H9 (cell line): ENCODE data around the gene MALRD1. TPM values are rescaled to one million over a fixed set of nuclear protein-coding genes. Genes with fewer than 3 reads are reported as not detected.

Experiments
- DNase-seq: peaks from one replicate; pipeline ENCODE4 v3.0.0-alpha.2; 2017
- H2AFZ ChIP-seq: one replicate; pipeline ENCODE4 v1.6.1; 2013; ENCODE audit warnings: mild to moderate bottlenecking, low read length, control low read depth, moderate library complexity
- H2AK5ac ChIP-seq: 2 replicates; pipeline ENCODE4 v1.6.1; 2013; ENCODE audit warnings: low read length, control low read depth, mixed read lengths; ENCODE audit not compliant: insufficient read length
- H2BK120ac ChIP-seq: one replicate; pipeline ENCODE4 v1.6.1; 2013; ENCODE audit warnings: low read depth, mild to moderate bottlenecking, low read length, control low read depth, inconsistent platforms; ENCODE audit not compliant: poor library complexity, severe bottlenecking
- H2BK12ac ChIP-seq: 2 replicates; pipeline ENCODE4 v1.6.1; 2013; ENCODE audit warnings: low read length, control low read depth, mixed read lengths, low read depth; ENCODE audit not compliant: insufficient read length
- H2BK15ac ChIP-seq: 2 replicates; pipeline ENCODE4 v1.6.1; 2013; ENCODE audit warnings: low read depth, low read length, control low read depth
- H2BK20ac ChIP-seq: one replicate; pipeline ENCODE4 v1.6.1; 2013; ENCODE audit warnings: low read depth, mild to moderate bottlenecking, low read length, control low read depth, inconsistent platforms; ENCODE audit not compliant: poor library complexity, severe bottlenecking
- H2BK5ac ChIP-seq: 2 replicates; pipeline ENCODE4 v1.6.1; 2013; ENCODE audit warnings: low read length, control low read depth, mixed read lengths; ENCODE audit not compliant: insufficient read length
- H3K14ac ChIP-seq: 2 replicates; pipeline ENCODE4 v1.6.1; 2013; ENCODE audit warnings: low read length, control low read depth; ENCODE audit not compliant: insufficient read depth
- H3K18ac ChIP-seq: 2 replicates; pipeline ENCODE4 v1.6.1; 2013; ENCODE audit warnings: low read depth, mild to moderate bottlenecking, mixed read lengths, low read length, control low read depth; ENCODE audit not compliant: insufficient read length
- H3K23ac ChIP-seq: 2 replicates; pipeline ENCODE4 v1.6.1; 2013; ENCODE audit warnings: low read length, control low read depth, mixed read lengths, low read depth; ENCODE audit not compliant: insufficient read length
- H3K23me2 ChIP-seq: 2 replicates; pipeline ENCODE4 v1.6.1; 2013; ENCODE audit warnings: low read depth, mild to moderate bottlenecking, mixed read lengths, low read length, control low read depth; ENCODE audit not compliant: insufficient read length, poor library complexity, severe bottlenecking
- H3K27ac ChIP-seq: 2 replicates; pipeline ENCODE4 v1.5.1; 2013; ENCODE audit warnings: low read length, control low read depth, mixed read lengths, low read depth; ENCODE audit not compliant: insufficient read length
- H3K27me3 ChIP-seq: 2 replicates; pipeline ENCODE4 v1.6.1; 2013; ENCODE audit warnings: low read length, control low read depth, inconsistent platforms; ENCODE audit not compliant: insufficient read depth
- H3K4ac ChIP-seq: 2 replicates; pipeline ENCODE4 v1.6.1; 2013; ENCODE audit warnings: low read depth, mild to moderate bottlenecking, control low read depth, inconsistent platforms, low read length, moderate library complexity
- H3K4me1 ChIP-seq: 2 replicates; pipeline ENCODE4 v1.6.1; 2013; ENCODE audit warnings: low read length, control low read depth, inconsistent platforms; ENCODE audit not compliant: insufficient read depth
- H3K4me2 ChIP-seq: 2 replicates; pipeline ENCODE4 v1.6.1; 2013; ENCODE audit warnings: low read length, control low read depth, mixed read lengths; ENCODE audit not compliant: insufficient read length, insufficient read depth
- H3K56ac ChIP-seq: 2 replicates; pipeline ENCODE4 v1.6.1; 2013; ENCODE audit warnings: low read depth, mild to moderate bottlenecking, mixed read lengths, low read length, control low read depth; ENCODE audit not compliant: insufficient read length
- H3K79me1 ChIP-seq: 2 replicates; pipeline ENCODE4 v1.6.1; 2013; ENCODE audit warnings: low read depth, mild to moderate bottlenecking, moderate library complexity, low read length, control low read depth, inconsistent platforms; ENCODE audit not compliant: insufficient read depth, poor library complexity, severe bottlenecking
- H3K79me2 ChIP-seq: 2 replicates; pipeline ENCODE4 v1.6.1; 2013; ENCODE audit warnings: low read length, control low read depth, inconsistent platforms; ENCODE audit not compliant: insufficient read depth
- H3K9ac ChIP-seq: 2 replicates; pipeline ENCODE4 v1.6.1; 2013; ENCODE audit warnings: low read length, control low read depth, mixed read lengths; ENCODE audit not compliant: insufficient read length; ENCODE audit errors: extremely low read depth
- H3K9me3 ChIP-seq: one replicate; pipeline ENCODE4 v1.6.1; 2013; ENCODE audit warnings: low read depth, low read length, inconsistent platforms; ENCODE audit not compliant: control insufficient read depth
- H3T11ph ChIP-seq: one replicate; pipeline ENCODE4 v1.6.1; 2013; ENCODE audit warnings: mild to moderate bottlenecking, low read length, control low read depth, inconsistent platforms
- H4K20me1 ChIP-seq: one replicate; pipeline ENCODE4 v1.6.1; 2013; ENCODE audit not compliant: control insufficient read depth, insufficient read length, insufficient read depth
- H4K5ac ChIP-seq: 2 replicates; pipeline ENCODE4 v1.6.1; 2013; ENCODE audit warnings: low read depth, mild to moderate bottlenecking, mixed read lengths, low read length, control low read depth; ENCODE audit not compliant: insufficient read length
- H4K8ac ChIP-seq: replicated peaks from 2 replicates; pipeline ENCODE4 v1.6.1; 2013; ENCODE audit warnings: low read length, control low read depth, mixed read lengths, low read depth; ENCODE audit not compliant: insufficient read length
- H4K91ac ChIP-seq: 2 replicates; pipeline ENCODE4 v1.6.1; 2013; ENCODE audit warnings: low read depth, mild to moderate bottlenecking, moderate library complexity, mixed read lengths, low read length, control low read depth; ENCODE audit not compliant: insufficient read length
- H3K27ac Mint-ChIP-seq, 3 experiments: 2 replicates in 2 of 3; 3 replicates in 1 of 3; pipeline ENCODE4 v1.8.0; 2020 to 2021; ENCODE audit warnings: mixed read lengths in 3 of 3, mild to moderate bottlenecking in 1 of 3, moderate library complexity in 1 of 3
- H3K27me3 Mint-ChIP-seq: 2 replicates; pipeline ENCODE4 v1.8.0; 2021; ENCODE audit warnings: low read depth, mild to moderate bottlenecking, moderate library complexity, mixed read lengths
- H3K36me3 Mint-ChIP-seq, 3 experiments: 2 replicates in 2 of 3; 3 replicates in 1 of 3; pipeline ENCODE4 v1.8.0; 2020 to 2021; ENCODE audit warnings: low read depth in 3 of 3, mixed read lengths in 3 of 3; ENCODE audit not compliant: insufficient read depth in 1 of 3
- H3K4me1 Mint-ChIP-seq, 2 experiments: 2 replicates each; pipeline ENCODE4 v1.8.0; 2020; ENCODE audit warnings: mixed read lengths in 2 of 2
- H3K4me3 Mint-ChIP-seq, 2 experiments: 2 replicates in 1 of 2; 3 replicates in 1 of 2; pipeline ENCODE4 v1.8.0; 2020 to 2021; ENCODE audit warnings: mild to moderate bottlenecking in 2 of 2, mixed read lengths in 2 of 2, moderate library complexity in 1 of 2
- H3K9me3 Mint-ChIP-seq, 2 experiments: 2 replicates in 1 of 2; 3 replicates in 1 of 2; pipeline ENCODE4 v1.8.0; 2020; ENCODE audit warnings: mild to moderate bottlenecking in 2 of 2, mixed read lengths in 2 of 2, moderate library complexity in 1 of 2
- CTCF ChIP-seq: fragments of 200-600 bp; sonication (generic); conservative IDR thresholded peaks from 3 replicates; pipeline ENCODE4 v1.8.0; 2021; ENCODE audit warnings: antibody characterized with exemption, mild to moderate bottlenecking
- WGBS: extraction: QIAGEN DNeasy Blood & Tissue Kit; methylation state at CpG from one replicate; pipeline ENCODE4 v1.1.7; 2013; ENCODE audit warnings: missing lambda C conversion rate, low lambda C conversion rate, mixed read lengths; ENCODE audit not compliant: insufficient read length; ENCODE audit errors: extremely low coverage; 5-methylcytosine and 5-hydroxymethylcytosine counted together
- total RNA-seq: library from RNA; stranded (reverse); gene quantifications from 2 replicates; pipeline ENCODE4 v1.2.1, GENCODE V29; 2021

The MALRD1 gene
- total RNA-seq, 1 experiment from 2014 or later: 0.20 TPM

GRCh38 chr10:19221216-19221615 lies 172.6 kb downstream of the MALRD1 start:
- no peaks in the 10 kb centered on the region for H3K23me2 ChIP-seq
- no peaks in the 10 kb centered on the region for H3K79me1 ChIP-seq
- no peak overlapping the region for H3K23ac ChIP-seq
- no peak overlapping the region for H2BK15ac ChIP-seq
- no peak overlapping the region for H3K18ac ChIP-seq
- H2BK20ac ChIP-seq: no peak overlapping the region
- Mint-ChIP-seq H3K4me1 (peaks cover 0 to 2% of the 10 kb centered on the region in 2 experiments; a peak in 1 of 4 replicates), H3K27ac (no peak overlapping the region), H3K36me3 (no peaks in the 10 kb centered on the region; a peak in 1 of 7 replicates), H3K27me3 (no peaks in the 10 kb centered on the region), H3K4me3 (no peak overlapping the region), H3K9me3 (no peaks in the 10 kb centered on the region)
- no peaks in the 10 kb centered on the region for H4K20me1 ChIP-seq
- H3K27ac ChIP-seq: no peak overlapping the region
- H3K79me2 ChIP-seq: no peaks in the 10 kb centered on the region
- no peak overlapping the region for H2BK12ac ChIP-seq
- no peak overlapping the region for H3K9ac ChIP-seq
- H2BK120ac ChIP-seq: no peak overlapping the region
- no peaks in the 10 kb centered on the region for H3K4me1 ChIP-seq
- no peak overlapping the region for H3T11ph ChIP-seq
- H2AFZ ChIP-seq: no peak overlapping the region
- DNase-seq: no peak
- no peak overlapping the region for H3K4me2 ChIP-seq
- no peaks in the 10 kb centered on the region for H3K9me3 ChIP-seq
- H4K8ac ChIP-seq: no peak overlapping the region
- no peak overlapping the region for H4K91ac ChIP-seq
- TF ChIP-seq CTCF: no peak
- H2AK5ac ChIP-seq: no peak overlapping the region
- H3K56ac ChIP-seq: no peak overlapping the region
- no peak overlapping the region for H2BK5ac ChIP-seq
- no peaks in the 10 kb centered on the region for H3K27me3 ChIP-seq
- WGBS: no CpG with 5 or more reads among the region's 3 CpGs
- no peak overlapping the region for H3K4ac ChIP-seq
- no peak overlapping the region for H4K5ac ChIP-seq
- H3K14ac ChIP-seq: no peak overlapping the region
